Measurements from ENCODE around the gene OR2A1. TPM values are rescaled to one million over a fixed set of nuclear protein-coding genes. Genes with fewer than 3 reads are reported as not detected.
"Not testable (repeated sequence)": the region's sequence is repeated elsewhere in the genome, so short reads cannot be mapped to it uniquely, and the experiment has no call there.

OR2A1 gene
- total and polyA plus RNA-seq, 9 donors: 0.07 to 0.82 (median 0.18) TPM

GRCh38 chr7:144323359-144323758 lies 11.1 kb downstream of the OR2A1 start:
- not testable (repeated sequence) for H3K4me1 ChIP-seq (ENCODE audit: control insufficient read depth, insufficient read depth, low read length); DNase-seq; H3K4me3 ChIP-seq (ENCODE audit: low read length); H3K27ac ChIP-seq (ENCODE audit: low read length); H3K36me3 ChIP-seq (ENCODE audit: control insufficient read depth, insufficient read depth, low read length); H3K27me3 ChIP-seq (ENCODE audit: control insufficient read depth, insufficient read depth, low read length); H3K9me3 ChIP-seq (replicated peaks; ENCODE audit: control insufficient read depth, low read depth, low read length)
- no CpG with 5 or more reads among the region's 4 CpGs for WGBS (ENCODE audit: insufficient coverage)

GRCh38 chr7:144325868-144326267 lies 13.6 kb downstream of the OR2A1 start:
- H3K4me1 ChIP-seq (ENCODE audit: control insufficient read depth, insufficient read depth, low read length); H3K36me3 ChIP-seq (ENCODE audit: control insufficient read depth, insufficient read depth, low read length); H3K27ac ChIP-seq (ENCODE audit: low read length); H3K9me3 ChIP-seq (replicated peaks; ENCODE audit: control insufficient read depth, low read depth, low read length); DNase-seq; H3K27me3 ChIP-seq (ENCODE audit: control insufficient read depth, insufficient read depth, low read length); H3K4me3 ChIP-seq (ENCODE audit: low read length): not testable (repeated sequence)
- WGBS (ENCODE audit: insufficient coverage): no CpG with 5 or more reads among the region's 5 CpGs

GRCh38 chr7:144330044-144330443 lies 17.8 kb downstream of the OR2A1 start:
- H3K4me1 ChIP-seq (ENCODE audit: control insufficient read depth, insufficient read depth, low read length); DNase-seq; H3K4me3 ChIP-seq (ENCODE audit: low read length); H3K27me3 ChIP-seq (ENCODE audit: control insufficient read depth, insufficient read depth, low read length); H3K9me3 ChIP-seq (replicated peaks; ENCODE audit: control insufficient read depth, low read depth, low read length); H3K36me3 ChIP-seq (ENCODE audit: control insufficient read depth, insufficient read depth, low read length); H3K27ac ChIP-seq (ENCODE audit: low read length): not testable (repeated sequence)

- not testable (repeated sequence) for H3K27me3 ChIP-seq (ENCODE audit: control insufficient read depth, insufficient read depth, low read length); DNase-seq; H3K36me3 ChIP-seq (ENCODE audit: control insufficient read depth, insufficient read depth, low read length); H3K4me3 ChIP-seq (ENCODE audit: low read length); H3K4me1 ChIP-seq (ENCODE audit: control insufficient read depth, insufficient read depth, low read length); H3K27ac ChIP-seq (ENCODE audit: low read length); H3K9me3 ChIP-seq (replicated peaks; ENCODE audit: control insufficient read depth, low read depth, low read length)
- no CpG with 5 or more reads among the region's 9 CpGs for WGBS (ENCODE audit: insufficient coverage)
Observed at GRCh38 chr7:144331221-144331995, 19.2 kb downstream of the OR2A1 start.

- not testable (repeated sequence) for H3K27ac ChIP-seq (ENCODE audit: low read length); H3K9me3 ChIP-seq (replicated peaks; ENCODE audit: control insufficient read depth, low read depth, low read length); H3K4me1 ChIP-seq (ENCODE audit: control insufficient read depth, insufficient read depth, low read length); H3K4me3 ChIP-seq (ENCODE audit: low read length); H3K27me3 ChIP-seq (ENCODE audit: control insufficient read depth, insufficient read depth, low read length); DNase-seq; H3K36me3 ChIP-seq (ENCODE audit: control insufficient read depth, insufficient read depth, low read length)
- WGBS (ENCODE audit: insufficient coverage): no CpG with 5 or more reads among the region's 2 CpGs
Observed at GRCh38 chr7:144331996-144332288, 19.7 kb downstream of the OR2A1 start.

GRCh38 chr7:144348625-144349024 lies 36.4 kb downstream of the OR2A1 start:
- not testable (repeated sequence) for H3K36me3 ChIP-seq (ENCODE audit: control insufficient read depth, insufficient read depth, low read length); DNase-seq; H3K4me3 ChIP-seq (ENCODE audit: low read length); H3K27ac ChIP-seq (ENCODE audit: low read length); H3K27me3 ChIP-seq (ENCODE audit: control insufficient read depth, insufficient read depth, low read length); H3K9me3 ChIP-seq (replicated peaks; ENCODE audit: control insufficient read depth, low read depth, low read length); H3K4me1 ChIP-seq (ENCODE audit: control insufficient read depth, insufficient read depth, low read length)
- no CpG with 5 or more reads among the region's 1 CpG for WGBS (ENCODE audit: insufficient coverage)

- DNase-seq; H3K27ac ChIP-seq (ENCODE audit: low read length); H3K4me3 ChIP-seq (ENCODE audit: low read length); H3K9me3 ChIP-seq (replicated peaks; ENCODE audit: control insufficient read depth, low read depth, low read length); H3K27me3 ChIP-seq (ENCODE audit: control insufficient read depth, insufficient read depth, low read length); H3K36me3 ChIP-seq (ENCODE audit: control insufficient read depth, insufficient read depth, low read length); H3K4me1 ChIP-seq (ENCODE audit: control insufficient read depth, insufficient read depth, low read length): not testable (repeated sequence)
- 60% methylated on average over 1 of the region's 3 CpGs for WGBS (ENCODE audit: insufficient coverage)
Observed at GRCh38 chr7:144351667-144352066, 39.4 kb downstream of the OR2A1 start.

- H3K27me3 ChIP-seq (ENCODE audit: control insufficient read depth, insufficient read depth, low read length); H3K36me3 ChIP-seq (ENCODE audit: control insufficient read depth, insufficient read depth, low read length); H3K4me3 ChIP-seq (ENCODE audit: low read length); H3K4me1 ChIP-seq (ENCODE audit: control insufficient read depth, insufficient read depth, low read length); H3K27ac ChIP-seq (ENCODE audit: low read length); DNase-seq; H3K9me3 ChIP-seq (replicated peaks; ENCODE audit: control insufficient read depth, low read depth, low read length): not testable (repeated sequence)
- no CpG with 5 or more reads among the region's 50 CpGs for WGBS (ENCODE audit: insufficient coverage)
Observed at GRCh38 chr7:144355176-144355822, 43.1 kb downstream of the OR2A1 start, which contains the start of gene ARHGEF5. ARHGEF5 (plus strand) TSS chr7:144355402; CDS start chr7:144362670, 7,268 bp downstream.

GRCh38 chr7:144356185-144356584 lies 44.0 kb downstream of the OR2A1 start:
- not testable (repeated sequence) for H3K9me3 ChIP-seq (replicated peaks; ENCODE audit: control insufficient read depth, low read depth, low read length); H3K27me3 ChIP-seq (ENCODE audit: control insufficient read depth, insufficient read depth, low read length); H3K36me3 ChIP-seq (ENCODE audit: control insufficient read depth, insufficient read depth, low read length); H3K27ac ChIP-seq (ENCODE audit: low read length); H3K4me3 ChIP-seq (ENCODE audit: low read length); H3K4me1 ChIP-seq (ENCODE audit: control insufficient read depth, insufficient read depth, low read length); DNase-seq
- WGBS (ENCODE audit: insufficient coverage): no CpG with 5 or more reads among the region's 6 CpGs

- no CpG with 5 or more reads among the region's 11 CpGs for WGBS (ENCODE audit: insufficient coverage)
- not testable (repeated sequence) for H3K36me3 ChIP-seq (ENCODE audit: control insufficient read depth, insufficient read depth, low read length); H3K4me1 ChIP-seq (ENCODE audit: control insufficient read depth, insufficient read depth, low read length); H3K9me3 ChIP-seq (replicated peaks; ENCODE audit: control insufficient read depth, low read depth, low read length); H3K4me3 ChIP-seq (ENCODE audit: low read length); DNase-seq; H3K27ac ChIP-seq (ENCODE audit: low read length); H3K27me3 ChIP-seq (ENCODE audit: control insufficient read depth, insufficient read depth, low read length)
Observed at GRCh38 chr7:144356860-144357259, 44.6 kb downstream of the OR2A1 start.

- H3K27me3 ChIP-seq (ENCODE audit: control insufficient read depth, insufficient read depth, low read length); DNase-seq; H3K9me3 ChIP-seq (replicated peaks; ENCODE audit: control insufficient read depth, low read depth, low read length); H3K27ac ChIP-seq (ENCODE audit: low read length); H3K36me3 ChIP-seq (ENCODE audit: control insufficient read depth, insufficient read depth, low read length); H3K4me1 ChIP-seq (ENCODE audit: control insufficient read depth, insufficient read depth, low read length); H3K4me3 ChIP-seq (ENCODE audit: low read length): not testable (repeated sequence)
- WGBS (ENCODE audit: insufficient coverage): no CpG with 5 or more reads among the region's 3 CpGs
Observed at GRCh38 chr7:144362061-144362460, 49.8 kb downstream of the OR2A1 start.
